DOHH2 (cell line): ENCODE measurements around the gene GAS5.

Experiments used
- CTCF ChIP-seq: fragments of 200-600 bp; sonication (generic); IDR thresholded peaks from one replicate; pipeline ENCODE4 v1.5.1; 2014; ENCODE audit warnings: antibody characterized with exemption, mild to moderate bottlenecking, low read depth, low read length; ENCODE audit not compliant: poor library complexity, severe bottlenecking
- EZH2phosphoT487 ChIP-seq: fragments of 200-600 bp; sonication (generic); IDR thresholded peaks from 2 replicates; pipeline ENCODE4 v1.6.1; 2017; ENCODE audit warnings: borderline replicate concordance, mild to moderate bottlenecking, antibody characterized with exemption, low read length, moderate library complexity, mixed read lengths

GRCh38 chr1:173900992-173901391 lies 33.2 kb upstream of the GAS5 start:
- no peak for TF ChIP-seq CTCF
- no peak for TF ChIP-seq EZH2phosphoT487
